GM23338 (cell line): ENCODE results near the gene AGPAT3. TPM values are rescaled to one million over a fixed set of nuclear protein-coding genes. Genes with fewer than 3 reads are reported as not detected.

Experiments
- ATAC-seq: fragments of 200-7000 bp; cut with Tn5 transposase; 3 replicates; pipeline ENCODE4 v1.9.1; 2020
- DNase-seq: peaks from one replicate; pipeline ENCODE4 v3.0.0-alpha.2; 2015; ENCODE audit warnings: low spot score
- H2AFZ ChIP-seq: fragments of 200-600 bp; sonication (generic); 2 replicates; pipeline ENCODE4 v1.8.0; 2016; ENCODE audit warnings: antibody characterized with exemption, mild to moderate bottlenecking, moderate library complexity
- H3F3A ChIP-seq: fragments of 200-600 bp; sonication (generic); replicated peaks from 2 replicates; pipeline ENCODE4 v1.8.0; 2017; ENCODE audit warnings: antibody characterized with exemption, mixed run types, low read depth
- H3K27ac ChIP-seq: fragments of 200-600 bp; sonication (generic); 2 replicates; pipeline ENCODE4 v1.6.1; 2016; ENCODE audit warnings: low read depth
- H3K27me3 ChIP-seq: fragments of 200-600 bp; sonication (generic); 2 replicates; pipeline ENCODE4 v1.8.0; 2016; ENCODE audit warnings: mild to moderate bottlenecking, mixed run types, moderate library complexity; ENCODE audit not compliant: insufficient read depth
- H3K36me3 ChIP-seq: fragments of 200-600 bp; sonication (generic); 2 replicates; pipeline ENCODE4 v1.8.0; 2016; ENCODE audit warnings: mild to moderate bottlenecking; ENCODE audit not compliant: insufficient read depth
- H3K4me1 ChIP-seq: fragments of 200-600 bp; sonication (generic); 2 replicates; pipeline ENCODE4 v1.8.0; 2016; ENCODE audit warnings: mild to moderate bottlenecking, moderate library complexity; ENCODE audit not compliant: insufficient read depth
- H3K4me2 ChIP-seq: fragments of 200-600 bp; sonication (generic); 2 replicates; pipeline ENCODE4 v1.7.1; 2017; ENCODE audit warnings: mixed run types
- H3K4me3 ChIP-seq: fragments of 200-600 bp; sonication (generic); 2 replicates; pipeline ENCODE4 v1.6.1; 2016; ENCODE audit warnings: mixed run types
- H3K79me2 ChIP-seq: fragments of 200-600 bp; sonication (generic); replicated peaks from 2 replicates; pipeline ENCODE4 v1.8.0; 2017; ENCODE audit warnings: mild to moderate bottlenecking; ENCODE audit not compliant: insufficient read depth
- H3K9me2 ChIP-seq: fragments of 200-600 bp; sonication (generic); 2 replicates; pipeline ENCODE4 v1.8.0; 2017; ENCODE audit not compliant: insufficient read depth
- H4K20me1 ChIP-seq: fragments of 200-600 bp; sonication (generic); replicated peaks from 2 replicates; pipeline ENCODE4 v1.8.0; 2017; ENCODE audit warnings: mild to moderate bottlenecking; ENCODE audit not compliant: insufficient read depth
- H3K27ac Mint-ChIP-seq: 2 replicates; pipeline ENCODE4 v1.8.0; 2020; ENCODE audit warnings: inconsistent platforms, mild to moderate bottlenecking, moderate library complexity, mixed read lengths
- H3K27me3 Mint-ChIP-seq: 3 replicates; pipeline ENCODE4 v1.8.0; 2022; ENCODE audit warnings: low read depth, mild to moderate bottlenecking, moderate library complexity, mixed read lengths, inconsistent platforms; ENCODE audit not compliant: insufficient read depth, poor library complexity
- H3K36me3 Mint-ChIP-seq: 3 replicates; pipeline ENCODE4 v1.8.0; 2021; ENCODE audit warnings: low read depth, mild to moderate bottlenecking, inconsistent platforms, moderate library complexity, mixed read lengths
- H3K4me1 Mint-ChIP-seq: 3 replicates; pipeline ENCODE4 v1.8.0; 2020; ENCODE audit warnings: mild to moderate bottlenecking, inconsistent platforms, mixed read lengths
- H3K4me3 Mint-ChIP-seq: 3 replicates; pipeline ENCODE4 v1.8.0; 2021; ENCODE audit warnings: moderate library complexity, mild to moderate bottlenecking, inconsistent platforms, mixed read lengths
- H3K9me3 Mint-ChIP-seq: 3 replicates; pipeline ENCODE4 v1.8.0; 2020; ENCODE audit warnings: moderate library complexity, mild to moderate bottlenecking, inconsistent platforms, mixed read lengths
- CREB1 ChIP-seq: fragments of 250-450 bp; sonication (Bioruptor Pico); IDR thresholded peaks from 2 replicates; pipeline ENCODE4 v1.5.0; 2020; ENCODE audit warnings: low read depth, mild to moderate bottlenecking, moderate library complexity
- EZH2 ChIP-seq: fragments of 200-600 bp; sonication (generic); IDR thresholded peaks from one replicate; pipeline ENCODE4 v1.8.0; 2017; ENCODE audit warnings: antibody characterized with exemption, mild to moderate bottlenecking, low read depth; ENCODE audit not compliant: unreplicated experiment
- ZNF331 ChIP-seq: fragments of 250-450 bp; sonication (Bioruptor Pico); IDR thresholded peaks from 2 replicates; pipeline ENCODE4 v1.5.0; 2020; ENCODE audit warnings: low read depth, mild to moderate bottlenecking, moderate library complexity
- ZNF462 ChIP-seq: fragments of 250-450 bp; sonication (Bioruptor Pico); IDR thresholded peaks from 2 replicates; pipeline ENCODE4 v1.5.0; 2020; ENCODE audit warnings: mild to moderate bottlenecking, moderate library complexity
- polyA plus RNA-seq: library from polyadenylated mRNA; unstranded; fragments of >200 nt; fragmentation: Nextera tagmentation; extraction: Ambion mirVana; gene quantifications from 2 replicates; pipeline ENCODE4 v1.2.1, GENCODE V29; 2016
- total RNA-seq: library from RNA; depleted of rRNA; stranded (reverse); fragments of >200 nt; shearing (Covaris generic); gene quantifications from 2 replicates; pipeline ENCODE4 v1.2.3, GENCODE V29; 2014
- TF ChIP-seq, protein P1 (sequence below): IDR thresholded peaks from one replicate; pipeline ENCODE4 v1.6.1; 2018; ENCODE audit warnings: antibody characterized with exemption; ENCODE audit not compliant: unreplicated experiment

AGPAT3 gene
- total and polyA plus RNA-seq, 2 experiments from 2014 or later: 2.1 to 6.1 TPM

- TF ChIP-seq ZNF462 (CRISPR knock-in tag) (no peak), EZH2 (no peak)
- TF ChIP-seq, protein P1, sequence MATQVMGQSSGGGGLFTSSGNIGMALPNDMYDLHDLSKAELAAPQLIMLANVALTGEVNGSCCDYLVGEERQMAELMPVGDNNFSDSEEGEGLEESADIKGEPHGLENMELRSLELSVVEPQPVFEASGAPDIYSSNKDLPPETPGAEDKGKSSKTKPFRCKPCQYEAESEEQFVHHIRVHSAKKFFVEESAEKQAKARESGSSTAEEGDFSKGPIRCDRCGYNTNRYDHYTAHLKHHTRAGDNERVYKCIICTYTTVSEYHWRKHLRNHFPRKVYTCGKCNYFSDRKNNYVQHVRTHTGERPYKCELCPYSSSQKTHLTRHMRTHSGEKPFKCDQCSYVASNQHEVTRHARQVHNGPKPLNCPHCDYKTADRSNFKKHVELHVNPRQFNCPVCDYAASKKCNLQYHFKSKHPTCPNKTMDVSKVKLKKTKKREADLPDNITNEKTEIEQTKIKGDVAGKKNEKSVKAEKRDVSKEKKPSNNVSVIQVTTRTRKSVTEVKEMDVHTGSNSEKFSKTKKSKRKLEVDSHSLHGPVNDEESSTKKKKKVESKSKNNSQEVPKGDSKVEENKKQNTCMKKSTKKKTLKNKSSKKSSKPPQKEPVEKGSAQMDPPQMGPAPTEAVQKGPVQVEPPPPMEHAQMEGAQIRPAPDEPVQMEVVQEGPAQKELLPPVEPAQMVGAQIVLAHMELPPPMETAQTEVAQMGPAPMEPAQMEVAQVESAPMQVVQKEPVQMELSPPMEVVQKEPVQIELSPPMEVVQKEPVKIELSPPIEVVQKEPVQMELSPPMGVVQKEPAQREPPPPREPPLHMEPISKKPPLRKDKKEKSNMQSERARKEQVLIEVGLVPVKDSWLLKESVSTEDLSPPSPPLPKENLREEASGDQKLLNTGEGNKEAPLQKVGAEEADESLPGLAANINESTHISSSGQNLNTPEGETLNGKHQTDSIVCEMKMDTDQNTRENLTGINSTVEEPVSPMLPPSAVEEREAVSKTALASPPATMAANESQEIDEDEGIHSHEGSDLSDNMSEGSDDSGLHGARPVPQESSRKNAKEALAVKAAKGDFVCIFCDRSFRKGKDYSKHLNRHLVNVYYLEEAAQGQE: no peak
Measured at GRCh38 chr21:44018127-44018526, 153.1 kb downstream of the AGPAT3 start (continued).

- no peak overlapping the region for H3K27ac Mint-ChIP-seq
- H3K4me1 Mint-ChIP-seq: peaks cover 16% of the 10 kb centered on the region
- ATAC-seq: peak; percentile 22; the same call in 2 of the 3 replicates
- TF ChIP-seq, protein P1: no peak
- TF ChIP-seq CREB1 (CRISPR knock-in tag) (no peak), ZNF331 (CRISPR knock-in tag) (no peak)
Measured at GRCh38 chr21:44018813-44019567, 154.0 kb downstream of the AGPAT3 start.

More at GRCh38 chr21:44018813-44019567, 154.0 kb downstream of the AGPAT3 start:
- Histone ChIP-seq H3K4me3 (no peak overlapping the region), H3F3A (no peaks in the 10 kb centered on the region), H3K4me1 (no peaks in the 10 kb centered on the region), H3K9me2 (no peaks in the 10 kb centered on the region), H2AFZ (no peak overlapping the region), H3K4me2 (no peak overlapping the region), H3K79me2 (peaks cover 100% of the 10 kb centered on the region), H3K27me3 (no peaks in the 10 kb centered on the region), H3K36me3 (no peaks in the 10 kb centered on the region), H4K20me1 (peaks cover 66% of the 10 kb centered on the region), H3K27ac (no peak overlapping the region)
- no peak overlapping the region for H3K4me3 Mint-ChIP-seq
- DNase-seq: no peak
- no peaks in the 10 kb centered on the region for H3K9me3 Mint-ChIP-seq
- H3K27me3 Mint-ChIP-seq: no peaks in the 10 kb centered on the region
- H3K36me3 Mint-ChIP-seq: no peaks in the 10 kb centered on the region
